AG08395 (cell line): ENCODE measurements around the gene FOXO1.

Experiments used
- DNase-seq: peaks from one replicate; pipeline ENCODE4 v3.0.0; 2012; ENCODE audit warnings: mixed read lengths, low spot score

FOXO1 gene

GRCh38 chr13:40605573-40605972, 60.9 kb downstream of the FOXO1 start:
- no peak for DNase-seq

- no peak for DNase-seq
Measured at GRCh38 chr13:40604135-40604534, 62.3 kb downstream of the FOXO1 start.

GRCh38 chr13:40600149-40600751, 66.2 kb downstream of the FOXO1 start:
- DNase-seq = no peak

- DNase-seq = no peak
Measured at GRCh38 chr13:40599747-40600146, 66.7 kb downstream of the FOXO1 start.

- no peak for DNase-seq
Measured at GRCh38 chr13:40599124-40599523, 67.3 kb downstream of the FOXO1 start.

- no peak for DNase-seq
Measured at GRCh38 chr13:40598569-40598968, 67.9 kb downstream of the FOXO1 start.

GRCh38 chr13:40597735-40598365, 68.6 kb downstream of the FOXO1 start:
- no peak for DNase-seq

- no peak for DNase-seq
Measured at GRCh38 chr13:40596484-40596883, 70.0 kb downstream of the FOXO1 start.

- DNase-seq = no peak
Measured at GRCh38 chr13:40595693-40596092, 70.7 kb downstream of the FOXO1 start.

GRCh38 chr13:40592035-40592434, 74.4 kb downstream of the FOXO1 start:
- DNase-seq = no peak

- no peak for DNase-seq
Measured at GRCh38 chr13:40591091-40591490, 75.3 kb downstream of the FOXO1 start.

GRCh38 chr13:40590112-40590862, 76.2 kb downstream of the FOXO1 start:
- no peak for DNase-seq

- DNase-seq = peak; percentile 55
Measured at GRCh38 chr13:40589285-40590109, 76.9 kb downstream of the FOXO1 start.

- no peak for DNase-seq
Measured at GRCh38 chr13:40588101-40588500, 78.3 kb downstream of the FOXO1 start.

- no peak for DNase-seq
Measured at GRCh38 chr13:40586886-40587565, 79.4 kb downstream of the FOXO1 start.

- DNase-seq = no peak
Measured at GRCh38 chr13:40585911-40586471, 80.5 kb downstream of the FOXO1 start.

- DNase-seq = no peak
Measured at GRCh38 chr13:40583738-40584137, 82.7 kb downstream of the FOXO1 start.

GRCh38 chr13:40582531-40582930, 83.9 kb downstream of the FOXO1 start:
- no peak for DNase-seq

- DNase-seq = no peak
Measured at GRCh38 chr13:40581277-40581579, 85.2 kb downstream of the FOXO1 start.

- DNase-seq = no peak
Measured at GRCh38 chr13:40580566-40581276, 85.7 kb downstream of the FOXO1 start.

- no peak for DNase-seq
Measured at GRCh38 chr13:40579535-40579934, 86.9 kb downstream of the FOXO1 start.
